ENCODE measurements around the gene ARHGAP26.

GRCh38 chr5:142736247-142736632, 33.9 kb upstream of the ARHGAP26 start:
- TF ChIP-seq CTCF (conservative IDR thresholded peaks at IDR 0.05 in 1 of 2, IDR thresholded peaks at IDR 0.05 in 1 of 2; ENCODE audit: low read depth in 1 of 2, low read length in 2 of 2), result no peak
- no peak for TF ChIP-seq EZH2 (IDR thresholded peaks at IDR 0.05; ENCODE audit: low read length, missing control alignments)
